Endothelial cell of umbilical vein (primary cell): ENCODE data around the gene C14orf119. TPM values are rescaled to one million over a fixed set of nuclear protein-coding genes. Genes with fewer than 3 reads are reported as not detected.

Experiments
- BruUV-seq: library from RNA; stranded (reverse); fragments of 400-500 nt; replicated peaks from 2 replicates; lab custom pipeline; 2021; lab: Mats Ljungman, UMichigan
- CTCF ChIA-PET: fragments of 300-600, 350-600 bp; sonication (Branson Sonifier 250); formaldehyde crosslinking; loops from one replicate; lab custom pipeline; 2021; ENCODE audit warnings: antibody characterized with exemption, inconsistent platforms; lab: Charles Lee
- POLR2A ChIA-PET: fragments of 300-600, 350-600 bp; sonication (Branson Sonifier 250); formaldehyde crosslinking; loops from one replicate; lab custom pipeline; 2021; ENCODE audit warnings: antibody characterized with exemption, inconsistent platforms; lab: Charles Lee
- DNase-seq: peaks from one replicate; pipeline ENCODE4 v3.0.0-alpha.2; 2011; ENCODE audit warnings: low read depth, low spot score
- FAIRE-seq: peaks from 2 replicates; lab custom pipeline; 2011; peaks lifted over from hg19 to GRCh38; lab: Jason Lieb, UNC
- H2AFZ ChIP-seq: 2 replicates; pipeline ENCODE4 v1.6.0; 2012; ENCODE audit warnings: low read depth, low read length, control low read depth, inconsistent platforms
- H3K27ac ChIP-seq: 2 replicates; pipeline ENCODE4 v1.5.1; 2011; ENCODE audit warnings: low read depth, mild to moderate bottlenecking, control low read depth, low read length, moderate library complexity; ENCODE audit not compliant: insufficient read depth
- H3K27me3 ChIP-seq, 2 experiments: 2 replicates each; pipeline versions ENCODE4 v1.6.0 to v1.6.1; 2011; ENCODE audit warnings: low read length in 2 of 2, mixed read lengths in 1 of 2; ENCODE audit not compliant: control insufficient read depth in 2 of 2, insufficient read depth in 2 of 2
- H3K36me3 ChIP-seq, 2 experiments: 2 replicates in 1 of 2; 3 replicates in 1 of 2; pipeline ENCODE4 v1.5.1; 2011; ENCODE audit warnings: low read length in 2 of 2, mild to moderate bottlenecking in 1 of 2, moderate library complexity in 1 of 2; ENCODE audit not compliant: control insufficient read depth in 2 of 2, insufficient read depth in 2 of 2; ENCODE audit errors: extremely low read depth in 1 of 2
- H3K4me1 ChIP-seq: 3 replicates; pipeline ENCODE4 v1.5.1; 2011; ENCODE audit warnings: mild to moderate bottlenecking, low read length; ENCODE audit not compliant: control insufficient read depth, insufficient read depth; ENCODE audit errors: extremely low read depth
- H3K4me2 ChIP-seq: 2 replicates; pipeline ENCODE4 v1.6.1; 2011; ENCODE audit warnings: low read length, control low read depth, mixed read lengths; ENCODE audit not compliant: insufficient read depth
- H3K4me3 ChIP-seq, 3 experiments: fragments of 200-600 bp in 1 of 3; sonication (generic), shearing (Covaris generic) in 1 of 3; replicated peaks in 1 of 3; 2 replicates each; pipeline ENCODE4 v1.5.1; 2011 to 2016; ENCODE audit warnings: control low read depth in 3 of 3, low read length in 3 of 3, mild to moderate bottlenecking in 2 of 3, inconsistent platforms in 1 of 3, low read depth in 1 of 3, moderate library complexity in 1 of 3; ENCODE audit not compliant: insufficient read depth in 1 of 3
- H3K79me2 ChIP-seq: 2 replicates; pipeline ENCODE4 v1.6.0; 2012; ENCODE audit warnings: low read length, inconsistent platforms; ENCODE audit not compliant: control insufficient read depth, insufficient read depth
- H3K9ac ChIP-seq: replicated peaks from 2 replicates; pipeline ENCODE3; 2011; ENCODE audit warnings: low read length, control low read depth; ENCODE audit not compliant: insufficient read depth; ENCODE audit errors: extremely low read depth
- H3K9me1 ChIP-seq: replicated peaks from 3 replicates; pipeline ENCODE4 v1.6.0; 2011; ENCODE audit warnings: mild to moderate bottlenecking, low read length; ENCODE audit not compliant: control insufficient read depth, insufficient read depth; ENCODE audit errors: extremely low read depth
- H3K9me3 ChIP-seq: replicated peaks from 2 replicates; pipeline ENCODE4 v1.5.1; 2012; ENCODE audit warnings: low read length, inconsistent platforms; ENCODE audit not compliant: control insufficient read depth, insufficient read depth
- H4K20me1 ChIP-seq: replicated peaks from 2 replicates; pipeline ENCODE3; 2011; ENCODE audit warnings: mild to moderate bottlenecking, low read length; ENCODE audit not compliant: control insufficient read depth, insufficient read depth; ENCODE audit errors: extremely low read depth
- EZH2 ChIP-seq: IDR thresholded peaks from 2 replicates; pipeline ENCODE4 v1.6.1; 2012; ENCODE audit warnings: borderline replicate concordance, low read depth, mild to moderate bottlenecking, moderate library complexity, low read length, inconsistent platforms; ENCODE audit not compliant: severe bottlenecking
- FOS ChIP-seq: IDR thresholded peaks from 2 replicates; pipeline ENCODE4 v1.6.1; 2011; ENCODE audit warnings: mild to moderate bottlenecking, low read length, moderate library complexity, borderline replicate concordance; ENCODE audit not compliant: insufficient read depth
- GATA2 ChIP-seq: IDR thresholded peaks from 2 replicates; pipeline ENCODE4 v1.7.0; 2011; ENCODE audit warnings: low read depth, mild to moderate bottlenecking, moderate library complexity, mixed read lengths, low read length; ENCODE audit not compliant: insufficient read length, insufficient read depth
- JUN ChIP-seq: IDR thresholded peaks from 2 replicates; pipeline ENCODE4 v1.6.1; 2011; ENCODE audit warnings: borderline replicate concordance, low read depth; ENCODE audit not compliant: insufficient read length, insufficient read depth
- MYC ChIP-seq: IDR thresholded peaks from one replicate; pipeline ENCODE4 v1.6.1; 2011; ENCODE audit warnings: mild to moderate bottlenecking, low read depth, low read length
- POLR2A ChIP-seq: IDR thresholded peaks from 2 replicates; pipeline ENCODE4 v1.6.1; 2012; ENCODE audit warnings: low read depth, mild to moderate bottlenecking, control low read depth, low read length
- POLR2AphosphoS5 ChIP-seq: IDR thresholded peaks from 2 replicates; pipeline ENCODE4 v1.6.1; 2012; ENCODE audit warnings: low read depth, mild to moderate bottlenecking, control low read depth, low read length, moderate library complexity; ENCODE audit not compliant: insufficient read depth
- dilution Hi-C: fragments of 300-500 bp; cut with MboI; formaldehyde crosslinking; loops from one replicate; pipeline ENCODE4 v1.15.0; 2019; ENCODE audit warnings: low sequenced_read_pairs; ENCODE audit not compliant: extremely low pct_ligation_motif_present
- intact Hi-C: fragments of 100-400 bp; cut with micrococcal nuclease; formaldehyde crosslinking; loops from one replicate; pipeline ENCODE4 v1.10.0; 2022
- polyA plus RNA-seq, 4 experiments: library from polyadenylated mRNA; depleted of rRNA in 3 of 4; stranded (reverse) in 3 of 4; unstranded in 1 of 4; fragments of >200 nt; gene quantifications; 2 replicates each; pipeline versions ENCODE4 v1.2.1 to v1.2.3, GENCODE V29; 2011 to 2012; ENCODE audit warnings: missing spikeins in 1 of 4
- total RNA-seq: library from RNA; stranded (reverse); gene quantifications from 2 replicates; pipeline ENCODE4 v1.2.3, GENCODE V29; 2021
- TF ChIP-seq, protein P1 (sequence below), 2 donors: IDR thresholded peaks; 1 replicate in 1 of 2; 2 replicates in 1 of 2; pipeline ENCODE4 v1.5.1; 2011; ENCODE audit warnings: low read length in 2 of 2, mild to moderate bottlenecking in 2 of 2, moderate library complexity in 2 of 2, control low read depth in 1 of 2, inconsistent platforms in 1 of 2, low read depth in 1 of 2; ENCODE audit not compliant: insufficient read depth in 1 of 2; ENCODE audit errors: extremely low read depth in 1 of 2
- TF ChIP-seq, protein P2 (sequence below): IDR thresholded peaks from 2 replicates; pipeline ENCODE4 v1.6.1; 2011; ENCODE audit not compliant: insufficient read depth, insufficient read length

The C14orf119 gene
- total and polyA plus RNA-seq, 2 donors (not counting 3 experiments of a cell fraction or from before 2014, with no cell fraction given): 58.3 to 60.5 TPM

DNA sequence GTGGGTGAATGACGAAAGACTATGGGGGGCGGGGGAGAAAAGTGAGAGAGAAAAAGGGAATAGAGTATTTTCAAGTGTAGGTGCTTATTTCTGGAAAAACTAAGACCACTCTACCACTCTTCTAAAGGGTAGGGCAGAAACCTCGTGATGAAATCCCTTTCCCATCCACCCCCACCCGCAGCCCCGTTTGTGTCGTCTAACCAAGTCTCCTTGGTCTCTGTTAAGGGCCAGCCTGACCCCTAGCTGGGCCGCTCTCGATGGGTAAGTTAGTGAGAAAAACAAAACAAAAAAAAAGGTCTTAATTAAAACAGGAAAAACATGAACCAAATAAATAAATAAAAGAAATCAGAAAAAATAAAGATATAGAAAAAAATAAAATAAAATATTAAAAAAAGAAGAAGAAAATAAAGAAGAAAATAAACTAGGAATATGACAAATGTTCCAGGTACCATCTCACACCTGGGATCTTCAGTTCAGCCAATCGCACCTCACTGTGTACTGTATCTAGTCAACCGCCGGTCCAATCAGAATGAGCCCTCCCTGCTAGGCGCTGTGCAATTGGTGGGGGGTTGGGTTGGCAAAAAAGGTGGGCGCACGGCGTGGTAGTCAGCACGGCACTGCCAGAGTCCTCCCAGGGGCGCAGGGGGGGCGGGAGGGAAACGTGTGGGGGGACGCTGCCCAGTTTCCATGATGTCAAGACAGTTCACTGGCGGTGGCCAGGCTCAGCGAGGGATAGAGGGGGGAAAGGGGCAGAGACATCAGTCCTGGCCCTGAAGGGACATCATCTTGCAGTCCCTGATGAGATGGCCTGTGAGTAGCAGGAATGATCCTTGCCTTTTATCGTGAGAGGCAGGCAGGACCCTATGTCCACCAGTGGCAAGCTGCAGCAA is 28.2 kb upstream of the C14orf119 start:
- DNase-seq (no peak), FAIRE-seq (no peak)
- Histone ChIP-seq H3K27me3 (no peaks in the 10 kb centered on the region), H3K9ac (no peak overlapping the region), H3K9me1 (no peaks in the 10 kb centered on the region), H4K20me1 (peaks cover 4% of the 10 kb centered on the region), H3K4me1 (peaks cover 43% of the 10 kb centered on the region), H3K4me2 (no peak overlapping the region), H2AFZ (no peak overlapping the region), H3K36me3 (peaks cover 41 to 44% of the 10 kb centered on the region in 2 experiments), H3K79me2 (peaks cover 57% of the 10 kb centered on the region), H3K4me3 (no peak overlapping the region), H3K9me3 (no peaks in the 10 kb centered on the region), H3K27ac (no peak overlapping the region)
- no TSS peak for BruUV-seq
- TF ChIP-seq EZH2 (no peak), MYC (no peak), FOS (no peak), JUN (no peak), POLR2A (no peak), GATA2 (no peak), POLR2AphosphoS5 (no peak)
- TF ChIP-seq, protein P1, sequence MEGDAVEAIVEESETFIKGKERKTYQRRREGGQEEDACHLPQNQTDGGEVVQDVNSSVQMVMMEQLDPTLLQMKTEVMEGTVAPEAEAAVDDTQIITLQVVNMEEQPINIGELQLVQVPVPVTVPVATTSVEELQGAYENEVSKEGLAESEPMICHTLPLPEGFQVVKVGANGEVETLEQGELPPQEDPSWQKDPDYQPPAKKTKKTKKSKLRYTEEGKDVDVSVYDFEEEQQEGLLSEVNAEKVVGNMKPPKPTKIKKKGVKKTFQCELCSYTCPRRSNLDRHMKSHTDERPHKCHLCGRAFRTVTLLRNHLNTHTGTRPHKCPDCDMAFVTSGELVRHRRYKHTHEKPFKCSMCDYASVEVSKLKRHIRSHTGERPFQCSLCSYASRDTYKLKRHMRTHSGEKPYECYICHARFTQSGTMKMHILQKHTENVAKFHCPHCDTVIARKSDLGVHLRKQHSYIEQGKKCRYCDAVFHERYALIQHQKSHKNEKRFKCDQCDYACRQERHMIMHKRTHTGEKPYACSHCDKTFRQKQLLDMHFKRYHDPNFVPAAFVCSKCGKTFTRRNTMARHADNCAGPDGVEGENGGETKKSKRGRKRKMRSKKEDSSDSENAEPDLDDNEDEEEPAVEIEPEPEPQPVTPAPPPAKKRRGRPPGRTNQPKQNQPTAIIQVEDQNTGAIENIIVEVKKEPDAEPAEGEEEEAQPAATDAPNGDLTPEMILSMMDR (IDR thresholded peaks at IDR 0.05; ENCODE audit: extremely low read depth in 1 of 2, insufficient read depth in 1 of 2, low read depth in 1 of 2, low read length in 2 of 2): no peak
- TF ChIP-seq, protein P2, sequence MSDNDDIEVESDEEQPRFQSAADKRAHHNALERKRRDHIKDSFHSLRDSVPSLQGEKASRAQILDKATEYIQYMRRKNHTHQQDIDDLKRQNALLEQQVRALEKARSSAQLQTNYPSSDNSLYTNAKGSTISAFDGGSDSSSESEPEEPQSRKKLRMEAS: no peak
- intact Hi-C loops (no loop called here), dilution Hi-C loops (loop anchor here (10.0 kb wide), 1 partner anchor 82 kb away; the partner anchor contains the start of gene AJUBA)
- CTCF ChIA-PET: interaction anchor here (1.3 to 2.0 kb wide), 6 partner anchors 11 to 60 kb away, joined by 3 to 141 read pairs (median 26); partner anchors contain the start of gene CDH24
- POLR2A ChIA-PET: no interaction called here
